NCI-H446 treated with DMSO at 0.1 percent for 48 hours (cell line): Measurements from ENCODE around the gene P3R3URF.
"Not testable (repeated sequence)": the region's sequence is repeated elsewhere in the genome, so short reads cannot be mapped to it uniquely, and the experiment has no call there.

Source experiments
- DNase-seq: peaks from one replicate; lab custom pipeline; 2025; lab: John Stamatoyannopoulos, UW

The P3R3URF gene

DNA sequence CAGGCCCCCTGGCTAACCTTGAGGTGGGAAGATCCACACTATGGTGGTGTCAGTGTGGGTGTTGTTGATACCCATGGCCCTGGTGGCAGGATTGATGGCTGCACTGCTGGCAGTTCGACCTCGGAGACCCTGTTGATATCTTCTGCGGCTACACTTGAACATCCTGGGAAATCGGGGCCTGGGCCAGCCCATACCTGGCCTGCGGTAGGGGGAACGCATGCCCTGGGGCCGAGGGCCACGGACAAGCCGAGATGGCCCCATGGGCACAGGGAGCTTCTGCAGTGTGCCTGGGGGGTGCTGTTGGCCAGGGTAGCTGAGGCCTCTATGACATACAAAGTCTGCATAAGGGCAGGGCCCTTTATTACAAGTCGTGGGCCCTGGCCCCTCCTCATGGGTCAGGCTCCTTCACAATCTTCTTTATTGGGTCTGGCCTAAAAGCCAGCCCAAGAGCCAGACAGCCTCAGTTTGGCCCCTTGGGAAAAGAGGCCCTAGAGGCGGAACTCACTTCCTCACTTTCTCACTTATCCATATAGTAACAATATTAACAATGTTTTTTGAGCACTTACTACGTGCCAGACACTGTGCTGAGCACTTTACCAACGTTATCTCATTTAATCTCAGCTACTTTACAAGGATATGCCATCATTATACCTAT, at the start of gene P3R3URF:
Gene P3R3URF, minus strand, starts transcription at position 278 of the 655 bp plus-strand sequence. Its CDS starts 17 bp downstream, at position 261.
- no peak for DNase-seq

DNA sequence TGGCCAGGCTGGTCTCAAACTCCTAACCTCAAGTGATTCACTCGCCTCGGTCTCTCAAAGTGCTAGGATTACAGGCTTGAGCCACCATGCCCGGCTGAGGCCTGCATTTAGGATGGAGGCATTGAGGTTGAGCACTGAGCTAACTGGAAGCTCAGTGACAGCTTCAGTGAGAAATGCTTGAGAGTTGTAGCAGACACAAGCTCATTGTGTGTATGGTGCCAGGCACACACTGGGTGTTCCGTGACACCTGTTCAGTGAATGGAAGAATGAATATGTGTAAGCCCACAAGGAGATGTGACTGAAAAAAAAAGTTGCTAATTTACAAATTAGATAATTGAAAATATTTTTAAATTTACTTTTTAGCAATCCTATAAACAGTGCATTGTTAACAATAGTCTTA, 48.7 kb upstream of the P3R3URF start:
- DNase-seq = no peak

DNA sequence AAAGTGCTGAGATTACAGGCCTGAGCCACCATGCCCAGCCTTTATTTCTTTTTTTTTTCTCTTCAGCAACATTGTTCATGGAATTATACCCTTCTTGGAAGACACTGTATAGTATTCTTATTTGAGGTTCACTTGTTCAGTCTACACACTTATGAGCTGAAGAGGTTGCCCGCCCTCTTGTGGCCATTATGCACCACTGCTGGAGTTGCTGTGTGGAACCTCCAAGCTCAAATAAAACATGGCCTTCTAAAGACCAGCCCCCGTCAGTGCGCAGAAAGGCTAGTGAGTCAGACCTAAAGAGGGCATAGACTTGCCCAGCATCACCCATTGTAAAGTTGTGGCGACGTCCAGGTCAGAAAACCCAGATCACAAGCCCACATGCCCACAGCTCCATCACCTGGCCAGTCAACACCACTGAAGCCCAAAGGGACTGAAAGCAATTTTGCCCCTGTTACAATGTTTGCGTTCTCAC, 47.2 kb upstream of the P3R3URF start:
- DNase-seq = peak; percentile 83

DNA sequence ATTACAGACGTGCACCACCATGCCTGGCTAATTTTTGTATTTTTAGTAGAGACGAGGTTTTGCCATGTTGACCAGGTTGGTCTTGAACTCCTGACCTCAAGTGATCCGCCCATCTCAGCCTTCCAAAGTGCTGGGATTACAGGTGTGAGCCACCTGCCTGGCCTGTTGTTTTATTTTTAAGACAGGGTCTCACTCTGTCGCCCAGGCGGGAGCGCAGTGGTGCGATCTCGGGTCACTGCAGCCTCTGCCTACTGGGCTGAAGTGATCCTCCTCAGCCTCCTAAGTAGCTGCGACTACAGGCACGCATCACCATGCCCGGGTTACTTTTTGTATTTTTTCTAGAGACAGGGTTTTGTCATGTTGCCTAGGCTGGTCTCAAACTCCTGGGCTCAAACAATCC, 46.8 kb upstream of the P3R3URF start:
- not testable (repeated sequence) for DNase-seq

DNA sequence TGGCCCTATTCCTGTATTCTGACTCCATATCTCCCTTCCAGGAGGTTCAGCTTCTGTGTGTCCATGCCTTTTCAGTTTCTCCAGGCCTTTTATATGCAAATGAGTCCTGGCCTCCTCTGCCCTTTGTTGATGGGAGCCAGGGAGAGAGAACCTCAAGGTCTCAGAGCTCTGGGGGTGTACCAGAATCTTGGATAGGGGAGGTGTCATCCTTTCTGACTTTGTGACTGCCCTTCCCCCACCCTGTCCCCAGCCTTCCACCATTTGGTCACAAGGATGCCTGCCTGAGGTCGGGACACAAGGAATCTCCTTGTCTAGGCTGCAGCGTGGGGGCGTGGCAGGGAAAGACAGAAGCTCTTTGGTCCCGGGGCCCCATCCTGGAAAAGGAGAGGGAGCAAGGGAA, 45.5 kb upstream of the P3R3URF start:
- DNase-seq = no peak

DNA sequence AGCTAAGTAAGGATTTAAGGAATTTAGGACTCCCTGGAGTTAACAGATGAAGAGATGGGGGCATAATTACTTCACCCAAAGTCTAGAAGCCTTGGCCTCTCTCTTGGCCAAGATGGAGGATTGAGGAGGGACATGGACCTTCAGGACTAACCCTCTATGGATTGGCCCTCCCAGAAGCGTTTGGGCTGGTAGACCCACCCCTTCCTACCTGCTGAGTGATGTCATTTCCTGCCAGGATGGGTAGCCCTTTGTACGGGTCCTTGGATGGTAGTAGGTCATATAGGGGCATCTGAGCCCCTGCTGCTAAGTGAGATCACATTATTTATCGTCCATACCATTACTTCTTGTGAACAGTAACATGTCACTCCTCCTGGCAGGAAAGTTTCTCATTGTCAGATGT, 44.5 kb upstream of the P3R3URF start:
- no peak for DNase-seq

DNA sequence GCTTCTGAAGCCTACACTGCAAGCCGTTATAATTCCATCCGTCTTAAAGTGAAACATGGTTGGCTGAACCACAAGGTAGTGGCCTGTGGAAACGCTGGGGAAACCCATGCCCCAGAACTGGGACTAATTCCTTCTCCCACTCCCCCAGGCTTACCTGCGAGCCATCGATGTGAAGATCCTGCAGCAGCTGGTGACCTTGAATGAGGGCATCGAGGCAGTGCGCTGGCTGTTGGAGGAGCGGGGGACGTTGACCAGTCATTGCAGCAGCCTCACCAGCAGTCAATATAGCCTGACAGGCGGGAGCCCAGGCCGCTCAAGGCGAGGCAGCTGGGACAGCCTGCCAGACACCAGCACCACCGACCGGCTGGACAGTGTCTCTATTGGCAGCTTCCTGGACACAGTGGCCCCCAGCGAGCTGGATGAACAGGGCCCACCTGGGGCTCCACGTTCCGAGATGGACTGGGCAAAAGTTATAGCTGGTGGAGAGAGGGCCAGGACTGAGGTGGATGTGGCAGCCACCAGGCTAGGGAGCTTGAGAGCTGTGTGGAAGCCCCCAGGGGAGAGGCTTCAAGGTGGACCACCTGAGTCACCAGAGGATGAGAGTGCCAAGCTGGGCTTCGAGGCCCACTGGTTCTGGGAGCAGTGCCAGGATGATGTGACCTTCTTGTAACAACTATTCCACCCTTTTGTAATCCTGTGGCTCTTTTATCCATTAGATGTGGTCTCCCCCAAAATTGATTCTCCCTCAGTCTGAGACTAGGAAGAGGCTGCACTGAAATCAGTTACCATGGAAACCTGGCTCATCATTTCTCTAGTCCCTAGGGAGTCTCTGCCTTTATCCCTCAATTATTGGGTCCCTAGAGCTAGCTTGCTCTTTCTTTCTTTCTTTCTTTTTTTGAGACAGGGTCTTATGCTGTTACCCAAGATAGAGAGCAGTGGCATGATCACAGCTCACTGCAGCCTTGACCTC, 43.5 kb upstream of the P3R3URF start:
- no peak for DNase-seq

DNA sequence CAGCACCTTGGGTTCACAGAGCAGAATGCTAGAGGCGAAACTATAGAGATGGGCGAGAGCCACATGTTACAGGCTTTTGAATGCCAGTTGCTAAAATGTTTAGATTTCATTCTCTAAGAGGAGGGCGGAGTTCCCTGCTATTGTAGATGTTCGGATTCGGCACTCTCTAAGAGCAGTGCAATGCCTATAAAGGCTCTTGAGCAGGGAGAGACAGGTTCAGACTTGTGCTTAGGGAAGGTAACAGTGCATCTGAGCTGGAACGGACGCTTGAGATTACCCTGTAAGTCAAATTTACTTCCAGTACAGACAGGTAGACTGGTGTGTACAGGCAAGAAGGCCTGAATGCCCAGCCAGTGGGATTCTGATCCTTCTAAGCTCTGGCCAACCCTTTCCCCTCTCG, 42.2 kb upstream of the P3R3URF start:
- DNase-seq = no peak

DNA sequence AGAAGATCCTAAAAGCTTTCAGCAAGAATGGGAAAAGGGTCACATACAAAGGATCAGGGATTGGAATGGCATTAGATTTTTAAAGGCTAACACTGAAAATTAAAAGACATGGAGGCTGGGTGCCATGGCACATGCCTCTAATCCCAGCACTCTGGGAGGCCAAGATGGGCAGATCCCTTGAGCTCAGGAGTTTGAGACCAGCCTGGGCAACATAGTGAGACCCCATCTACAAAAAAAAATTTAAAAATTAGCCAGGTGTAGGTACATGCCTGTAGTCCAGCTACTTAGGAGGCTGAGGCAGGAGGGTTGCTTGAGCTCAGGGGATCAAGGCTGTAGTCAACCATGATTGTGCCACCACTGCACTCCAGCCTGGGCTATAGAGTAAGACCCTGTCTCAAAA, 39.2 kb upstream of the P3R3URF start:
- DNase-seq = no peak

DNA sequence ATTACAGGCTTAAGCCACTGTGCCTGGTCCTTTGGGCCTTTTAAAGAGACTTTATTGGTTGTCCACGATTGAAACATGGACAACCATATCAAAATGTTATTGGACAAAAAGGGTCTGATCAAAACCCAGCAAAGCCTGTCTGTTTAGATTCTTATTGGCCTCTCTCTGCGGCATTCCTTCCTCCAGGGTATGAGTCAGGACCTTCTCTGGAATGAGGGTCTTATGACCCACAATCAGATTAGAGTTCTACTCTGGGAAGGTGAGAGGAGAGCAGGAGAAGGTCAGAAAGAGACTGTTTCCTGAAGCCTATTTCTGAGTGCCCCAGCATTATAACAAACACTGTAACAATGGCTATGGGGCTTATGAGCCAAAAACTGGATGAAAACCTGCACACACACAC, 34.8 kb upstream of the P3R3URF start:
- DNase-seq = no peak

DNA sequence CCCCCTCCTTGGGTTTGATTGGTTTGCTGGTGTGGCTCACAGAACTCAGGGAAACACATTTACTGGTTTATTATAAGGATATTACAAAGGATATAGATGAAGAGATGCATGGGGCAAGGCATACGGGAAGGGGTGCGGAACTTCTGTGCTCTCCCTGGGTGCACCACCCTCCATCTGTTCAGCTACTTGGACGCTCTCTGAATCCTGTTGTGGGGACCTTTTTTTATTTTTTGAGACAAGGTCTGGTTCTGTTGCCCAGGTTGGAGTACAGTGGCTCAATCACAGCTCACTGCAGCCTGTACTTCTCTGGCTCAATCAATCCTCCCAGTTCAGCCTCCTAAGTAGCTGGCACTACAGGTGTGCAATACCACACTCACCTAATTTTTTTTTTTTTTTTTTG, 34.3 kb upstream of the P3R3URF start:
- DNase-seq = no peak

DNA sequence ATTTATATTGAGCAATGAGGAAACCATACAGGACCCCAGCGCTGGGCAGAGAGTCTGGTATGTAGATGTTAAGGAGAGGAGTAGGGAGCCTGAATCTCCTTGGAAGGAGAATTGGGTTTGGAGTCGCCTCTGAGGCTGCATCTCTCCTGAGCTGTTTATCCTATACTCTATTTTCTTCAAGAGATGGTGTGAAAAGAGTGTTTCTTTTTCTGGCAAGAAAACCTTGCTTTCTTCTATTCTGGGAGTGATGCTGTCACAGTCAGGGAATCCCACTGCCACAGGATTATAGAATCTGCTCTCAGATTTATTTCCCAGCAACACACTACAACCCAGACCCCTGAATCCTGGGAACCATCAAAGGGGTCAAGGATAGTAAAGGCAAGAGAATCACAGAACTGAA, 30.1 kb upstream of the P3R3URF start:
- no peak for DNase-seq

DNA sequence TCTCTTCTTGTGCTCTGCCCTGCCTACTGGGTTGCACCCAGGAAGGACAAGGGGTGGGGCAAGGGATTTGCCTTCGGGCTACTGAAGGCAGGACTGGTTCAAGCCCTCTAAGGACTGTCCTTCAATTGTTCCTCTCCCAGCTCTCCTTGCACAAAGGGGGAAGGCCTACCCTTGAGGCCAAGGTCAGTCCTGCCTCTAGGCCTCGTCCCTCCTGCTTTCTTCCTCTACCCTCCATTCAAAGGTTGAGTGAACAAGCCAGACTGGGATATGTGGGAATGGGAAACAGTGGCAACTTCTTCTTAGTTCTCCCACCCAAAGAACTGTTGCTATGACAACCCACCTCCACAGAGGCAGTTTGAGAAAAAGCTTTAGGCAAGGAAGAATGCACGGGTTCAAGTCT, 29.5 kb upstream of the P3R3URF start:
- no peak for DNase-seq

DNA sequence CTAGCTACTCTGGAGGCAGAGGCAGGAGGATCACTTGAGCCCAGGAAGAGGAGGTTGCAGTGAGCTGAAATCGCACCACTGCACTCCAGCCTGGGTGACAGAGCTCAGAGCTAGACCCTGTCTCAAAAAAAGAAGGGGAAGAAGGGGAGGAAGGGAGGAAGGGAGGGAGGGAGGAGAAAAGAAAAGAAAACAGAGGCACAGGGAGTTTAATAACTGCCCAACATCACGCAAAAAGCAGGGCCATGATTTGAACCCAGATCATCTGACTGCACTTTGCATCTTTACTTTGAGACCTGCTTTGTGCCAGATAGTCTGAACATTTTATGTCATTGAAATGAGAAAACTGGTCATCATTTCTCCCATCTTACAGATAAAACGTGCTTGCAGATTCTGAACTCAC, 28.9 kb upstream of the P3R3URF start:
- DNase-seq = no peak

DNA sequence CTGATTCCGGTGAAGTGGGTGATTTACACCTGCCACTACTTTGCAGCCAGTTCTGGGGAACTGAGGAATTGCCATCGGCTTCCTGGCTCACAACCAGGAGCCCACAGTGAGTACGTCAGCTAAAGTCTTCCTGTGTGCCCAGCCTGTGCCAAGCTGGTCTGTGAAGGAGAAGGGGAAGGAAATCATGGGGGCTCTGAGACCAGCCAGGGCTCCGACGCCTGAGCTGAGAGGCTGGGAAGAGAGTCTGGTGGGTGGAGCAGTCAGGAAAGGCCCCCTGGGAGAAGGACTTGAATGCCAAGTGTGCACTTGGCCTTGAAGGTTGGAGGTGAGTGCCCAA, 28.1 kb upstream of the P3R3URF start:
- no peak for DNase-seq

DNA sequence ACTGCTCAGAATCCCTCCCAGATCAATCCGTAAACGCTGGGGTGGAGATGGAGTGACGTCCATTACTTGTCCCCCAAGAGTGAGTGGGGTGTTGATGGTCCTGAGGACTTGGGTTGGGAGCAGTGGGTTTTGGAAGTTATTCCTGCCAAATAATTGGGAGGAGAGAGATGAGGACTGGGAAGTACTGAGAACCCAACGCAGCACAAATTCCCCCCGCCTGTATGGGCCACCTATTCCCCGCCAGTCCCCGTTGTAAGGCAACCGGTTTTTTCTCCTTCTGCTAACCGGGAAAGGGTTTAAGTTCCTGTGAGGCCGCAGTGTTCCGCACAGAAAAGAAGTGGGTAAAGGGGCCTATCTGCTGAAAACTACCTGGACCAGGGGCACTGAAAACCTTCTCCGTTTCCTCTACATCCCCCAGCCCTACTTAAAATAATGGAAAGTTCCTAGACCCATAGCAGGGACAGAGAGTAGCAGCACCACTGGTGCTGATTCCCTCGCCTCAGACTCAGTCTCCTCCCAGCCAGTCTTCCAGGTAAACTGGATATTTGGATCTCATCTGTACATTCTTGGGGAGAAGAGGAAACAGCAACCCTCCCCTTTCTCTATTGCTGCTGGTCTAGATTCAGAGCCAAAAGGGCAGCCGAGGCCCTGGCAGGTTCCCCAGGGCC, 27.6 kb upstream of the P3R3URF start:
- DNase-seq = no peak

DNA sequence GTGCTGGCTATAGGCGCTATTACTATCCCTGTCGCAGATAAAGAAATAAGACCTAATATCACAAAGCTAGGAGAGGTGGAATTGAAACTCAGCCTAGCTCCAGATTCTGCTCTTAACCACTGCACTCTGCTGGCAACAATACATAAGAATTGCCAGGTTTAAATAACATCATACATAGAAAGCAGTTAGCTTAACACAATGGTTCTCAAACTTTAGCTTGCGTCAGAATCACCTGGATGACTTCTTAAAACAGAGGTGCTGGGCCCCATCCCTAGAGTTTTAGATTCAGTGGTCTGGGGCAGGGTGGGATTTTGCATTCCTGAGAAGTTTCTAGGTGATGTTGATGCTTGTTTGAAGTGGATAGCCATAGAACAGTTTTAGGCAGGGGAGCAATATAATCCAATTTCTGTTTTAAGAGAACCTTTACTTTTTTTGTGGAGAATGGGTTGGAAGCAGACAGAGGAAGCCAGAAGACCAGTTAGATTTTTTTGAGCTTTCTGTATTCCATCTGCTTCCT, 23.0 kb upstream of the P3R3URF start:
- no peak for DNase-seq

DNA sequence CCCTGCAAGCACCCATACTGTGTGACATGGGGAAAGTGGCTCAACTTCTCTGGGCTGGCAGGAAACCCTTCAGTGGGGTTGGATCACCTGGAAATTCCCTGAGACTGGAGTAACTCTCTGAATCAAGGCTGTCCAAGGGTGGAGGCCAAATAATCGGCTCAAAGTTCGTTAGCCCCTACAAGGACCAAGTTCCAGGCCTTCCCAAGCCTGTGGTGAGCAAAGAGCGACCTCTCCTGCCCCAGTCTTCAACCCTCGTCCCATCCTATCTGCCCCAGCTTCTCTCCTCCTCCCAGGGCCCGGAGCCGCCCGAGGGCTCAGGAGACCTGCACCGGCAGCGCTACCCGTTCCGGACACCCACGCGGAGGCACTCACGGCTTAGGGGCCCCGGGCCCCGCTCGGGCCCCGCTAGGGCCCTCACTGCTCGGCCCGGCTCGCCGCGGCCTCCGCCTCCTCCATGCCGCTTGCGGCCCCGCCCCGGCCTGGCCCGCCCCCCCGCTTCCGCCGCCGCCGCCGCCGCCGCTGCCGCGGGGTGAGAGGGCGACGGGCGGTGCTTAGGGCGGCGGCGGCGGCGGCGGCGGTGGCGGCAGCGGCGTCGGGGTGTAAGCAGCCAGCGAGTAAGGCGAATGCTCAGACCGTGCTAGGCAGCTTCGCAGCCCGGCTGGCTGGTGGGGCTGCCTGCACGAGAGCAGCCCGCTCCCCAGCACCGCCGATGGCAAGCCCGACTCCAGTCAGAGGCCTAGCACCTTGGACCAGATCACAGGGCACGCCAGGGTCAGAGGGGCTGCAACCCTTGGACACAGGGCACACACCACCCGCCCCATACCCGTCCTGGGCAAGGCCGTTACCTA, 21.9 kb upstream of the P3R3URF start, which contains the start of gene POMGNT1:
Gene POMGNT1, minus strand, starts transcription at position 471 of the 848 bp plus-strand sequence. CDS start 613 bp downstream, outside the sequence.
- peak; percentile 34 for DNase-seq

DNA sequence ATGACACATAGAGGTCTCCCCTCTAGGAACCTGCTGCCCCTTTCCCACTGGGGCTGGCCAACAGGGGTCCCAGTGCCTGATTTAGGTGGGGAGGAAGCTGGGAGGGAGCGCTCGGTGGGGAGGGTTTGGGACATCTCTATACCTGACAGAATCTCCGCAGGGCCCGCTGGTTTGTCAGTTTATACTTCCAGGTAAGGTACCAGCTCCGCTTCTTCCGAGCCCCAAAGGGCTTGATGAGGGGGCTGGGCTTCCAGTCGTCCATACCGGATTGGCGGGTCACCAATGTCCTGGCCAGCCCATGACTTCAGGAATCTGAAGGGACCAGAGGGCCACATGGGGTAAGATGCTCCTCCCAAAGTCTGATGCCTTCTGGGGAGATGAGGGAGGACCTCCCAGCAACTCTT, 21.3 kb upstream of the P3R3URF start:
- no peak for DNase-seq

DNA sequence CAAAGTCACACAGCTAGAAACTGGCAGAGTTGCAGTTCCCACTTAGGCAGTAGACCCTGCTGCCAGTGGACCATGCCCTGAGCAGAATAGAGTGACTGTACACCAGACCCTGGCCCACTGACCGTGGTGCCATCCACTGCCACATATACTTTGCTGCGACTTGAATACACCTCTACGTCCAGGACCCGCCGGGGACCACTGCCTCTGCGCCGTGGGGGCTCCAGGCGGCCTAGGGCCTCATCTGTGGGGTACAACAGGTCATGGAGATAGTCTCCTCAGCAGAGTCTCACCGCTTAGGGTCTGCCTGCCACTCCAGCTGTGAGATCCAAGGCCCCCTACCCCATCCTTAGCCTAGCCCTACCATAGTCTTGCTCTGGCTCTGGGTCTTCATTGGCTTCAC, 20.3 kb upstream of the P3R3URF start:
- DNase-seq = no peak

DNA sequence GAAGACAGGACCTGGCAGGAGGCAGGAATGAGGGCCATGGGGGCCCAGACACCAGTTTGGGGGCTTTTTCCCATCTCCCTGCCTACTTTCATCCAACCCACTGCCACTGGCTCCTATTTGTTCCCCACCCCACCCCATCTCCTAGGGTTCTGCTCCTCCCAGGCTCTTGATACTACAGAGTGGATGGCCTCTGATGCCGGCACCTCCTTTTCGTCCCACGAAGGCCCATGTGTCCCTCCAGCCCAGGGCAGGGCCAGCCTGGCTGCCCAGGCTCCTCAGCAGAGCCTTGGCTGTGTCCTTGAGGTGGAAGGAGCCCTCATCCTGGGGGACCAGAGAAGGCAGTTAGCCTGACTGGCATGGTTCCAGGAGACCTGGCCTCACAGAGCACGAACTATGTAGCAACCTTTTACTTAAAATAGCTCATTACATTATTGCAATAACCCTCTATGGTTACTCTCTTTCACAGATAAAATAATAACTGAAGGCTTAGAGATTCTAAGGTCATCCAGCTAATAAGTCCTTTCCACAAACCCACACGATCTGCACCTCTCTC, 18.4 kb upstream of the P3R3URF start:
- DNase-seq = no peak
